GM18909 (cell line): ENCODE data around the gene TMEM213.
"Not testable (repeated sequence)": the region's sequence is repeated elsewhere in the genome, so short reads cannot be mapped to it uniquely, and the experiment has no call there.

Experiments
- ATAC-seq: cut with Tn5 transposase; IDR thresholded peaks from one replicate; pipeline ENCODE4 v1.9.1; 2021; ENCODE audit warnings: mild to moderate bottlenecking; ENCODE audit not compliant: unreplicated experiment, poor library complexity

The TMEM213 gene

GRCh38 chr7:138796038-138796615 is 1.7 kb upstream of the TMEM213 start:
- peak; percentile 59 for ATAC-seq

- not testable (repeated sequence) for ATAC-seq
Measured at GRCh38 chr7:138797046-138797445, 748 bp upstream of the TMEM213 start.

- no peak for ATAC-seq
Measured at GRCh38 chr7:138798836-138799235, 1.0 kb downstream of the TMEM213 start.

- no peak for ATAC-seq
Measured at GRCh38 chr7:138799336-138800000, 1.7 kb downstream of the TMEM213 start.

- no peak for ATAC-seq
Measured at GRCh38 chr7:138801256-138801655, 3.5 kb downstream of the TMEM213 start.

- no peak for ATAC-seq
Measured at GRCh38 chr7:138802706-138803105, 4.9 kb downstream of the TMEM213 start.

- no peak for ATAC-seq
Measured at GRCh38 chr7:138804618-138805017, 6.8 kb downstream of the TMEM213 start.

- no peak for ATAC-seq
Measured at GRCh38 chr7:138809346-138809745, 11.6 kb downstream of the TMEM213 start.

- ATAC-seq = not testable (repeated sequence)
Measured at GRCh38 chr7:138811327-138811726, 13.5 kb downstream of the TMEM213 start.

- no peak for ATAC-seq
Measured at GRCh38 chr7:138813945-138814344, 16.2 kb downstream of the TMEM213 start.

GRCh38 chr7:138814816-138815332 is 17.1 kb downstream of the TMEM213 start:
- no peak for ATAC-seq

GRCh38 chr7:138816650-138817049 is 18.9 kb downstream of the TMEM213 start:
- no peak for ATAC-seq

GRCh38 chr7:138819625-138820024 is 21.8 kb downstream of the TMEM213 start:
- no peak for ATAC-seq

- no peak for ATAC-seq
Measured at GRCh38 chr7:138821912-138822311, 24.1 kb downstream of the TMEM213 start.

GRCh38 chr7:138822867-138823535 is 25.2 kb downstream of the TMEM213 start:
- ATAC-seq = no peak

- ATAC-seq = no peak
Measured at GRCh38 chr7:138825049-138825721, 27.4 kb downstream of the TMEM213 start.

GRCh38 chr7:138828302-138828701 is 30.5 kb downstream of the TMEM213 start:
- no peak for ATAC-seq

GRCh38 chr7:138829335-138829734 is 31.5 kb downstream of the TMEM213 start:
- ATAC-seq = no peak

GRCh38 chr7:138832966-138833365 is 35.2 kb downstream of the TMEM213 start:
- no peak for ATAC-seq

- no peak for ATAC-seq
Measured at GRCh38 chr7:138833596-138833995, 35.8 kb downstream of the TMEM213 start.

- ATAC-seq = no peak
Measured at GRCh38 chr7:138834583-138834982, 36.8 kb downstream of the TMEM213 start.
